K562 (cell line): Measurements from ENCODE around the gene NAPA. TPM values are rescaled to one million over a fixed set of nuclear protein-coding genes. Genes with fewer than 3 reads are reported as not detected.
A peak's percentile ranks its signal among the peaks of the same experiment; 100 is the strongest.

Experiments used
- BRCA1 ChIP-seq, 2 experiments: fragments of 450-650 bp in 1 of 2; sonication (generic) in 1 of 2; formaldehyde crosslinking in 1 of 2; IDR thresholded peaks; 2 replicates each; pipeline versions ENCODE4 v1.5.0 to v1.6.1; 2017 to 2020; ENCODE audit warnings: mild to moderate bottlenecking in 1 of 2, missing genetic modification reagents in 1 of 2
- HNRNPL ChIP-seq: fragments of 200-400 bp; formaldehyde crosslinking; IDR thresholded peaks from 2 replicates; pipeline ENCODE4 v1.6.1; 2017; ENCODE audit warnings: low read depth, mild to moderate bottlenecking, low read length
- KAT7 ChIP-seq: sonication (generic); formaldehyde crosslinking; IDR thresholded peaks from 2 replicates; pipeline ENCODE4 v1.8.0; 2022; ENCODE audit warnings: missing genetic modification reagents, mild to moderate bottlenecking, borderline replicate concordance
- NFATC3 ChIP-seq: fragments of 450-650 bp; IDR thresholded peaks from 2 replicates; pipeline ENCODE4 v1.6.1; 2017; ENCODE audit warnings: mild to moderate bottlenecking
- SMAD3 ChIP-seq: fragments of 450-650 bp; formaldehyde crosslinking; conservative IDR thresholded peaks from 2 replicates; pipeline ENCODE4 v1.4.0; 2020; ENCODE audit warnings: mild to moderate bottlenecking
- SMAD4 ChIP-seq: fragments of 250-450 bp; sonication (Bioruptor Pico); conservative IDR thresholded peaks from 2 replicates; pipeline ENCODE4 v1.8.0; 2021; ENCODE audit warnings: inconsistent platforms, mild to moderate bottlenecking, moderate library complexity
- SMARCE1 ChIP-seq: fragments of 450-650 bp; IDR thresholded peaks from 2 replicates; pipeline ENCODE4 v1.7.1; 2016; ENCODE audit warnings: mild to moderate bottlenecking
- SMC3 ChIP-seq: conservative IDR thresholded peaks from 2 replicates; pipeline ENCODE4 v1.6.1; 2011; ENCODE audit warnings: low read depth, low read length, improper control_type of control experiment; ENCODE audit not compliant: insufficient read depth
- THRAP3 ChIP-seq: fragments of 450-650 bp; IDR thresholded peaks from 2 replicates; pipeline ENCODE4 v1.6.1; 2016; ENCODE audit warnings: mild to moderate bottlenecking, inconsistent platforms, borderline replicate concordance
- WHSC1 ChIP-seq: IDR thresholded peaks from one replicate; pipeline ENCODE4 v1.6.1; 2012; ENCODE audit warnings: low read length, control low read depth, inconsistent platforms
- ZC3H4 ChIP-seq: sonication (generic); formaldehyde crosslinking; IDR thresholded peaks from 2 replicates; pipeline ENCODE4 v1.9.0; 2021; ENCODE audit warnings: missing genetic modification reagents, borderline replicate concordance
- ZNF134 ChIP-seq: fragments of 250-450 bp; sonication (Bioruptor Pico); conservative IDR thresholded peaks from 2 replicates; pipeline ENCODE4 v1.4.0; 2020
- ZNF311 ChIP-seq: fragments of 250-450 bp; sonication (Bioruptor Pico); IDR thresholded peaks from 2 replicates; pipeline ENCODE4 v1.4.0; 2020; ENCODE audit warnings: mild to moderate bottlenecking, moderate library complexity
- ZNF41 ChIP-seq: fragments of 250-450 bp; sonication (Bioruptor Pico); conservative IDR thresholded peaks from 2 replicates; pipeline ENCODE4 v1.4.0; 2020; ENCODE audit warnings: mild to moderate bottlenecking
- ZNF584 ChIP-seq: fragments of 200-800 bp; sonication (Bioruptor generic); IDR thresholded peaks from 2 replicates; pipeline ENCODE4 v1.6.1; 2016; ENCODE audit warnings: low read depth, mild to moderate bottlenecking, missing genetic modification characterization, missing compliant biosample characterization
- ZNF695 ChIP-seq: fragments of 450-650 bp; formaldehyde crosslinking; IDR thresholded peaks from 2 replicates; pipeline ENCODE4 v1.4.0; 2020; ENCODE audit warnings: mild to moderate bottlenecking, moderate library complexity
- polyA plus RNA-seq, 8 experiments: library from polyadenylated mRNA; depleted of rRNA in 4 of 8; stranded (reverse) in 5 of 8; unstranded in 3 of 8; fragments of >200 nt; fragmentation: Nextera tagmentation in 2 of 8; fragmentation: Illumina TruSeq in 1 of 8; extraction: Ambion mirVana in 2 of 8; extraction: Trizol in 1 of 8; gene quantifications; 2 replicates each; pipeline versions ENCODE4 v1.2.1 to v1.2.3, GENCODE V29; 2011 to 2014; ENCODE audit warnings: inconsistent platforms in 1 of 8, missing spikeins in 1 of 8
- total RNA-seq, 7 experiments: library from RNA; depleted of rRNA in 6 of 7; stranded (reverse); fragments of >200 nt in 6 of 7; fragmentation: Illumina TruSeq in 2 of 7; extraction: Trizol in 2 of 7; gene quantifications; 2 replicates each; pipeline versions ENCODE4 v1.2.1 to v1.2.3, GENCODE V29; 2011 to 2021; ENCODE audit warnings: low replicate concordance in 1 of 7
- TF ChIP-seq, protein P1 (sequence below): fragments of 450-650 bp; IDR thresholded peaks from 2 replicates; pipeline ENCODE4 v1.6.1; 2016; ENCODE audit warnings: mild to moderate bottlenecking
- TF ChIP-seq, protein P2 (sequence below): fragments of 450-650 bp; IDR thresholded peaks from 2 replicates; pipeline ENCODE4 v1.6.1; 2016
- TF ChIP-seq, protein P3 (sequence below): sonication (generic); formaldehyde crosslinking; IDR thresholded peaks from 2 replicates; pipeline ENCODE4 v1.8.0; 2023; ENCODE audit warnings: missing genetic modification reagents, mild to moderate bottlenecking, borderline replicate concordance
- TF ChIP-seq, protein P4 (sequence below): fragments of 250-450 bp; sonication (Bioruptor Pico); IDR thresholded peaks from 2 replicates; pipeline ENCODE4 v1.9.0; 2021; ENCODE audit warnings: mild to moderate bottlenecking

Gene NAPA
- total and polyA plus RNA-seq, 9 of the 15 experiments (the other 6 are each of a cell fraction or from before 2014, with no cell fraction given) = 5.4 to 98.6 (median 77.5) TPM

DNA sequence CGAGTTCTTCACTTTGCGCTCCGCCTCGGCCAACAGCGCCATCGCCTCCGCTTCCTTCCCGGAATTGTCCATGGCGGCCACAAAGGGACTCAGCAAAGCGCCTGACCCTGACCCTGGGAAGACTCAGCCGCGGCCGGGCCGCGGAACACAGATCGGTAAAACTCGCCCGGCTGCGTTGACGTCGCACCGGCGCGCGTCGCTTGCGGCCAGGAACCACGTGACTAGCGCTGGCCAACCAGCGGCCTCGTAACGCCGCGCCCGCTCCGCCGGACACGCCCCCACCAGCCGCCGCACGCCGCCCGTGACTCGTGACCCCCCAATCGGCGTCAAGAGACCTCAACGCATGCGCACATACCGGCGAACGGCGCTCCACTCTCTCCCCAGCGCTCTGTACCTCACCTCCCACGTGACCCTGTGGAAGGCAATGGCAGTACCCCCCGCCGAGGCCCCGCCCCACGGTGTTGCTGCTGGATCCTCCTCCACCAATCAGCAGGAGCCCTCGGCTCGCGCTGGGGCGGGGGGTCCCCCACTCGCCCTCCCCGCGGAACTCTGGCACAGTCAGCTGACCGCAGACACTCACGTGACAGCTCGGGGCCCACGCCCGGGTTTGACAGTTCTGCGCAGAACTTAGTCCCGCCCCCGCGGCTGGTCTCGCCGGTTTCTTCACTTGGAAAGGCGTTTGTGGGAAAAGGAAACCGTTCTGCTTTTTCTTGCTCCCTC is at the start of gene NAPA (continued):
- TF ChIP-seq THRAP3 (no peak), NFATC3 (no peak), KAT7 (CRISPR knock-in tag) (no peak), WHSC1 (no peak), SMAD4 (CRISPR knock-in tag) (peak; percentile 82), BRCA1 (IDR thresholded peaks at IDR 0.05) (no peak), BRCA1 (CRISPR knock-in tag; IDR thresholded peaks at IDR 0.05) (no peak), ZNF134 (CRISPR knock-in tag) (no peak), SMAD3 (CRISPR knock-in tag) (no peak; the same call in 1 of the 2 replicates), ZNF695 (CRISPR knock-in tag) (no peak), ZNF311 (CRISPR knock-in tag) (no peak), SMC3 (no peak), SMARCE1 (no peak), HNRNPL (no peak), ZC3H4 (no peak), ZNF41 (CRISPR knock-in tag) (no peak), ZNF584 (CRISPR knock-in tag) (no peak)
- TF ChIP-seq, protein P1, sequence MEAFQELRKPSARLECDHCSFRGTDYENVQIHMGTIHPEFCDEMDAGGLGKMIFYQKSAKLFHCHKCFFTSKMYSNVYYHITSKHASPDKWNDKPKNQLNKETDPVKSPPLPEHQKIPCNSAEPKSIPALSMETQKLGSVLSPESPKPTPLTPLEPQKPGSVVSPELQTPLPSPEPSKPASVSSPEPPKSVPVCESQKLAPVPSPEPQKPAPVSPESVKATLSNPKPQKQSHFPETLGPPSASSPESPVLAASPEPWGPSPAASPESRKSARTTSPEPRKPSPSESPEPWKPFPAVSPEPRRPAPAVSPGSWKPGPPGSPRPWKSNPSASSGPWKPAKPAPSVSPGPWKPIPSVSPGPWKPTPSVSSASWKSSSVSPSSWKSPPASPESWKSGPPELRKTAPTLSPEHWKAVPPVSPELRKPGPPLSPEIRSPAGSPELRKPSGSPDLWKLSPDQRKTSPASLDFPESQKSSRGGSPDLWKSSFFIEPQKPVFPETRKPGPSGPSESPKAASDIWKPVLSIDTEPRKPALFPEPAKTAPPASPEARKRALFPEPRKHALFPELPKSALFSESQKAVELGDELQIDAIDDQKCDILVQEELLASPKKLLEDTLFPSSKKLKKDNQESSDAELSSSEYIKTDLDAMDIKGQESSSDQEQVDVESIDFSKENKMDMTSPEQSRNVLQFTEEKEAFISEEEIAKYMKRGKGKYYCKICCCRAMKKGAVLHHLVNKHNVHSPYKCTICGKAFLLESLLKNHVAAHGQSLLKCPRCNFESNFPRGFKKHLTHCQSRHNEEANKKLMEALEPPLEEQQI = no peak
- TF ChIP-seq, protein P2, sequence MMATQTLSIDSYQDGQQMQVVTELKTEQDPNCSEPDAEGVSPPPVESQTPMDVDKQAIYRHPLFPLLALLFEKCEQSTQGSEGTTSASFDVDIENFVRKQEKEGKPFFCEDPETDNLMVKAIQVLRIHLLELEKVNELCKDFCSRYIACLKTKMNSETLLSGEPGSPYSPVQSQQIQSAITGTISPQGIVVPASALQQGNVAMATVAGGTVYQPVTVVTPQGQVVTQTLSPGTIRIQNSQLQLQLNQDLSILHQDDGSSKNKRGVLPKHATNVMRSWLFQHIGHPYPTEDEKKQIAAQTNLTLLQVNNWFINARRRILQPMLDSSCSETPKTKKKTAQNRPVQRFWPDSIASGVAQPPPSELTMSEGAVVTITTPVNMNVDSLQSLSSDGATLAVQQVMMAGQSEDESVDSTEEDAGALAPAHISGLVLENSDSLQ = peak; percentile 82
- TF ChIP-seq, protein P3, sequence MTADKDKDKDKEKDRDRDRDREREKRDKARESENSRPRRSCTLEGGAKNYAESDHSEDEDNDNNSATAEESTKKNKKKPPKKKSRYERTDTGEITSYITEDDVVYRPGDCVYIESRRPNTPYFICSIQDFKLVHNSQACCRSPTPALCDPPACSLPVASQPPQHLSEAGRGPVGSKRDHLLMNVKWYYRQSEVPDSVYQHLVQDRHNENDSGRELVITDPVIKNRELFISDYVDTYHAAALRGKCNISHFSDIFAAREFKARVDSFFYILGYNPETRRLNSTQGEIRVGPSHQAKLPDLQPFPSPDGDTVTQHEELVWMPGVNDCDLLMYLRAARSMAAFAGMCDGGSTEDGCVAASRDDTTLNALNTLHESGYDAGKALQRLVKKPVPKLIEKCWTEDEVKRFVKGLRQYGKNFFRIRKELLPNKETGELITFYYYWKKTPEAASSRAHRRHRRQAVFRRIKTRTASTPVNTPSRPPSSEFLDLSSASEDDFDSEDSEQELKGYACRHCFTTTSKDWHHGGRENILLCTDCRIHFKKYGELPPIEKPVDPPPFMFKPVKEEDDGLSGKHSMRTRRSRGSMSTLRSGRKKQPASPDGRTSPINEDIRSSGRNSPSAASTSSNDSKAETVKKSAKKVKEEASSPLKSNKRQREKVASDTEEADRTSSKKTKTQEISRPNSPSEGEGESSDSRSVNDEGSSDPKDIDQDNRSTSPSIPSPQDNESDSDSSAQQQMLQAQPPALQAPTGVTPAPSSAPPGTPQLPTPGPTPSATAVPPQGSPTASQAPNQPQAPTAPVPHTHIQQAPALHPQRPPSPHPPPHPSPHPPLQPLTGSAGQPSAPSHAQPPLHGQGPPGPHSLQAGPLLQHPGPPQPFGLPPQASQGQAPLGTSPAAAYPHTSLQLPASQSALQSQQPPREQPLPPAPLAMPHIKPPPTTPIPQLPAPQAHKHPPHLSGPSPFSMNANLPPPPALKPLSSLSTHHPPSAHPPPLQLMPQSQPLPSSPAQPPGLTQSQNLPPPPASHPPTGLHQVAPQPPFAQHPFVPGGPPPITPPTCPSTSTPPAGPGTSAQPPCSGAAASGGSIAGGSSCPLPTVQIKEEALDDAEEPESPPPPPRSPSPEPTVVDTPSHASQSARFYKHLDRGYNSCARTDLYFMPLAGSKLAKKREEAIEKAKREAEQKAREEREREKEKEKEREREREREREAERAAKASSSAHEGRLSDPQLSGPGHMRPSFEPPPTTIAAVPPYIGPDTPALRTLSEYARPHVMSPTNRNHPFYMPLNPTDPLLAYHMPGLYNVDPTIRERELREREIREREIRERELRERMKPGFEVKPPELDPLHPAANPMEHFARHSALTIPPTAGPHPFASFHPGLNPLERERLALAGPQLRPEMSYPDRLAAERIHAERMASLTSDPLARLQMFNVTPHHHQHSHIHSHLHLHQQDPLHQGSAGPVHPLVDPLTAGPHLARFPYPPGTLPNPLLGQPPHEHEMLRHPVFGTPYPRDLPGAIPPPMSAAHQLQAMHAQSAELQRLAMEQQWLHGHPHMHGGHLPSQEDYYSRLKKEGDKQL (CRISPR knock-in tag) = no peak
- TF ChIP-seq, protein P4, sequence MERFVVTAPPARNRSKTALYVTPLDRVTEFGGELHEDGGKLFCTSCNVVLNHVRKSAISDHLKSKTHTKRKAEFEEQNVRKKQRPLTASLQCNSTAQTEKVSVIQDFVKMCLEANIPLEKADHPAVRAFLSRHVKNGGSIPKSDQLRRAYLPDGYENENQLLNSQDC (CRISPR knock-in tag) = no peak
